Measurements from ENCODE around the gene CEP104.

The CEP104 gene

GRCh38 chr1:3868464-3869006 lies 11.5 kb upstream of the CEP104 start:
- DNase-seq (ENCODE audit: low spot score) = no peak

DNA sequence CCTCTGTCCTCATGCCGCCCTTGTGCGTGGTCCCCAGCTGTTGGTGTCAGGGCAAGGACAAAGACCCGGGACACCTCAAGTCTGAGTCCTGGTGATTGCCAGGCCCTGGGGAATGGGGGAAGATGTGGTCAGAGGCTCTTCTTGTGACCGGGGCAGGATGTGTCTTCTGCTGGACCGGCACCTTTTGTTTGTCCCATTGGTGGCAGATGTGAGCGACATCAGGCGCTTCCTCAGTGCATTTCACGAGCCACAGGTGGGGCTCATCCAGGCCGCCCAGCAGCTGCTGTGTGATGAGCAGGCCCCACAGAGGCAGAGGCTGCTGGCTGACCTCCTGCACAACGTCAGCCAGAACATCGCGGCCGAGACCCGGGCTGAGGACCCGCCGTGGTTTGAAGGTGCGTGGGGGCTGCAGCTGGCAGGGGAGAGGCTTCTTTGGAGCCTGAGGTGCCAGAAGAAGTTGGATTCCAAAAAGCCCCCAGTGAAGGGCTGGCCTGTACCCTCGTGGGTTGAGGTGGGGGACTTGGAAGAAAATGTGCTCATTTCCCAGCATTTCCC lies 8.7 kb upstream of the CEP104 start:
- no peak for DNase-seq (ENCODE audit: low spot score)

DNA sequence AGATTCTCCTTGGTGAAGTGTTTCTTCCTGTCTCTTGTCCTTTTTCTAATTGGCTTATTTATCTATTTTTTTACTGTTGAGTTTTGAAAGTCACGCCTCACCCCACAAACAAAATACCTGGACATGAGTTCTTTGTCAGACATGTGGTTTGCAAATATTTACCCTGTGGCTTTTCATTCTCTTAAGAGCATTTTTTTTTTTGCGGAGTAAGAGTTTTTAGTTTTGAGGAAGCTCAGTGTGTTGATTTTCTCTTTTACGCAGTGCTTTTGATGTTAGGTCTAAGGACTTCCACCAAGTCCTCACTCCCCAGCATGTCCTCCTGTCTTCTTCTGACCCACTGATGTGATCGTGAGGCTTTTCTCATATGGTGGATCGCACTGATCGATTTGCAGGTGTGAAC lies 7.9 kb upstream of the CEP104 start:
- no peak for DNase-seq (ENCODE audit: low spot score)

- DNase-seq (ENCODE audit: low spot score) = no peak
These were observed 6.4 kb upstream of the CEP104 start for GRCh38 chr1:3863231-3863935.

DNA sequence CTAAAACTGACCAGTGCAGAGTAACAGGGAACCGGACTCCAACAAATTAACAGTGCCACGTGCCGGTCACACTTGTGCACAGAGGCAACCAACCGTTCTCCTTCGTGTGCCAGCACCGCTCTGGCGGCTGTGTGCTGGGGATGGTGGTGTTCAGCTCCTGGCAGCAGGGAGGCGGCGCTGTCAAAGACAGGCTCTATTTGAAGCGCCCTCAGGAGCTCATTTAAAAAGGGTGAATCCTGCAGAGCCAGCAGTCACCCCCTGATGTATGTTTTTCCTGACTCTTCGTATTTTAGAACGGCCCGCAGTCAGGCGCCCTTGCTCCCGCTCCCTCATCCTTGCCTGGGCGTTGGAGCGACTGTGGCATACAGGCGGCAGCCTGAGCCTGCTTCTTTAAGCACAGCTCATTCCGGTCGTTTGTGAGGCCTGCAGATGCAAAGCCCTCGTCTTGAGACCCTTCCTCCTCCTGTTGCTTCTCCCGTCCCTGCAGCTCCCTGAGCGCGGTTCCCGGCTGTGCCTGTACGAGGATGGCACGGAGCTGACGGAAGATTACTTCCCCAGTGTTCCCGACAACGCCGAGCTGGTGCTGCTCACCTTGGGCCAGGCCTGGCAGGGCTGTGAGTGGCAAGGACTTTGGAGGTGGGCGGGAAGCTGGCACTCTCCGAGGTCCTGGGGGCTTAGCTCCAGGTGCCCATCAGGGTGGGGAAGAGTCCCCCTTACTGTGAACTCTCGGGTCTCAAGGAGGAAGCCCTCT lies 1.4 kb upstream of the CEP104 start:
- DNase-seq (ENCODE audit: low spot score) = peak; percentile 56

DNA sequence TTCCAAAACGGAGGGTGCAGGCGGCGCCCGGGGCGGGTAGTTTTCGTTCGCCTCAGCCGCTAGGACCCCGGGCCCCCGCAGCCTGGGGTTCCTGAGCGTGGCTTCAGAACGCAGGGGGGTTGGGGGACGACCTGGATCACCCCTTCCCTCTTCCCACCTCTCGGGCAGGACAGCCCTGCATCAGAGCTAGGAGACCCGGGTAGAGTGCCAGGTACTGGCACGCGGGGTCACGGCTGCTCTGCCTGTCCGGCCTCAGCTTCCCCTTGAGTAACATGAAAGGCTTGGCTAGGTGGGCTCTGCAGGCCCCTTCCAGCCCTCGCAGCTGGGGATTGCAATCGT lies 749 bp upstream of the CEP104 start:
- no peak for DNase-seq (ENCODE audit: low spot score)

- no peak for DNase-seq (ENCODE audit: low spot score)
These were observed 4.1 kb downstream of the CEP104 start for GRCh38 chr1:3852711-3853485.

DNA sequence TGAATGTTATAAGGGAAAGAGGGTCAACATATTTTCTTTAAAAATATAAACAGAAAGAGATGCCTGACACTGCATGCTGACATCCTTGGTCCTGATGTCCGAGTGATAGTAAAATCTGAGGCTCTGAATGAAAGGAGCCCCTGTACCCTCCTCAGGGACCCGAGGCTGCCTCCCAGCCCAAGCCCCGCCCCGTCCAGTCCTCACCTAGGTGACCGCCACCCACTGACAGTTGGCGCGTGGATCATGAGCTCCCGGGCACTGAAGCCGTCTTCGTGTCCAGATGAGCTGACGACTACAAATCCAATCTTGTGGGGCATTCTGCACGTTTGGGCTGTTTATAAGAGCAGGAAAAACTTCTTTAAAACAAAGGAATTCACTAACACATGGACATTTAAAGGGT lies 4.9 kb downstream of the CEP104 start:
- no peak for DNase-seq (ENCODE audit: low spot score)

GRCh38 chr1:3851292-3851691 lies 5.7 kb downstream of the CEP104 start:
- no peak for DNase-seq (ENCODE audit: low spot score)

DNA sequence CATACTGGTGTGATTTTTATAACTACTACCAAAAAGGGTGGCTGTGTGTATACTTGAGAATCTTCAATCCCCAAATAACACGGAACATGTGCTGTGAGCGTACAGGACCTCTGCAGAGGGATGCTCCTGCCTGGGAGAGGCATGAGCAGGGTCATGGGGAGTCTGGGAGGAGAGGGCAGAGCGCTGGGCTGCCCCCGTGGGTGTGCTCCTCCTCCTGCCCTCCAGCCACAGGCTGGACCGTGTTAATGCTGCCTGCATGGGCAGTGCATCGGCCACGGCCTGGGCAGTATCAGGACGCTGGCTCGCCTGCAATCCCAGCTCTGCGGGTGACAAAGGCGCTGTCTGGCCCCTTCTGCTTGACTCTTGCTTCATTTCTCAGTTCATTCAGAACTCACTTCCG lies 6.2 kb downstream of the CEP104 start:
- DNase-seq (ENCODE audit: low spot score) = no peak

DNA sequence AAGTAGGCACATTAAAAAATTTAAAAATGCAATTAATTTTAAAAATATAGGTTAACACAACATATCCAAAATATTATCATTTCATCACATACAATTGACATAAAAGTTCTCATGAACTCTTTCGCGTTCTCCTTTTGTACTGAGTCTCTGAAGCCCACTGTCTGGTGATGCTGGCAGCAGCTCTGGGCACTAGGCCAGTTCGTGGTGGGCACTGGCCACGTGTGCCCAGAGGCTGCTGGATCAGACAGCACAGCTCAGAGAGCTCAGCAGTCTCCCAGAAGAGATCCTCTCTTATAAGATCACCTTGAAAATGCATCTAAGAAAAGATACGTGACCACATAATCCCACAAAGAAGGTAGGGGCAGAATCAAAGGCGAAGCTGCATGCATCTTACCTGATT lies 9.9 kb downstream of the CEP104 start:
- no peak for DNase-seq (ENCODE audit: low spot score)

DNA sequence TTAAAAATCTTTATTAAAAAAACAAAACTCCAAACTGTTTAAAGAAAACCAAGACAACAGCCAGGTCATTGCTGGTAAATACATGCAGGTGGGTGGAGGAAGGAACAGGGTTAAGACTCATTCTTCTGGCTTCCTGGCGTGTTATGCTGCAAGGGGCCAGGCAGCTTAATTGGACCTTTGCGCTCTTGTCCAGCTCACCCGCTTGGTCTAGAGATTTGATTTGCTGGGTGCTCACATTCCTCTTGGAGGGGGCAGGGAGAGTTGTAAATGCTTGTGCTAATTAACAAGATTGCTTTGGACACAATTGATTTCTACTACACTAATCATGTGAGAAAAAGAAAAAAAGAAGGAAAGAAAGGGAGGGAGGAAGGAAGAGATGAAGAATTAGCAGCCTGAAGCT lies 10.5 kb downstream of the CEP104 start:
- DNase-seq (ENCODE audit: low spot score) = no peak

GRCh38 chr1:3842912-3843311 lies 14.1 kb downstream of the CEP104 start:
- DNase-seq (ENCODE audit: low spot score) = no peak

DNA sequence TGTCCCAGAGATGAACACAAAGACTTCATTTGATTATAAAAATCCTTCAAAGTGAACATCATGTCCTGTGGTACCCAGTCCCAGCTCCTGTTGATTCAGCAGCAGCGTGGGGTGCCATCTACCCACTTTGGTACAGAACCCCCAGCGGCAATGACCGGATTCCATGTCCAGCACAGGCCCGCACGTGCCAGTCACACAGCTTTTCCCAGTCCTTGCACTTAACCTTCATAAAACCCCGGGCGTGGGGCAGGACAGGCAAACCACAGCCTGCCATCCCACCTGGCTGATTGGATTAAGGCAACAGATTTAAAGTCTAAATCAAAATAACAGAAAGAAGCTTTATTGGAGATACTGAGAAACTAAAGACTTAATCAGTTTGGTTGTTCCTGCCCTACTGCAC lies 15.5 kb downstream of the CEP104 start:
- no peak for DNase-seq (ENCODE audit: low spot score)

- DNase-seq (ENCODE audit: low spot score) = no peak
These were observed 18.2 kb downstream of the CEP104 start for GRCh38 chr1:3838788-3839187.

DNA sequence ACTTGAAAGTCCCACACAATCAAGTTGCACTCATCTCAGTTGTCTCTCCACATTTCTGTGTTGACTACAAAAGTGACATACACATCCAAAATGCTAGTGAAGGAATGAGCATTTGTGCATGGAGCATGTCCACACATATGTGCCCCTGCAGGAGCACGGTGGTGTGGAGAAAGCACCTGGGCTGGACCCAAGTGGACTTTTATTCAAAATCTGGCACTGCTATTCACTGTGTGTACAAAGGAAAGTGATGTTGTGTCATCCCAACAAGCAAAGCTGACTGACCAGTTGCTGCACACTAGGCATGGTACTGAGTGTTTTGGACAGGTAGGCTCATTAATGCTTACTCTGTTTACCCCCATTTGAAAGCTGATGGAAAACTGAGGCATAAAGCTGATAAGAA lies 19.3 kb downstream of the CEP104 start:
- no peak for DNase-seq (ENCODE audit: low spot score)

- DNase-seq (ENCODE audit: low spot score) = no peak
These were observed 19.8 kb downstream of the CEP104 start for GRCh38 chr1:3837200-3837599.

DNA sequence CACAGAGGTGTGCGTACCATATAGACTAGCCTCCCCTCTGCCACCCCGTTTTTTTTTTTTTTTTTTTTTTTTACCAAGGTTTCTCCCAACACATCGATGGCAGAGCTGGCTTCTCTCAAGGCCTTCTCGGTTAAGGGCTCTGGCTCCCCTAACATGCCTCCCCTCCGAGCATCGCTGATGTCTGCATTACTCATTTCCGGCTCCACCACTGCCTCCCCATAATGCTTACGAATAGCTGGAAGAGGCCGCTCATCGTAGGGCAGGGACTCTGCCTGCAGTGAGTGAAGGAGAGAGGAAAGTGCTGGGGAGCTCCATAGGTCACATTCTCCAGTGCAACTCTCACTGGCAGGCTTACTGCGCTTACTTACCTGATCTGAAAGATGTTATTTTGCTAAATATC lies 20.6 kb downstream of the CEP104 start:
- no peak for DNase-seq (ENCODE audit: low spot score)

DNA sequence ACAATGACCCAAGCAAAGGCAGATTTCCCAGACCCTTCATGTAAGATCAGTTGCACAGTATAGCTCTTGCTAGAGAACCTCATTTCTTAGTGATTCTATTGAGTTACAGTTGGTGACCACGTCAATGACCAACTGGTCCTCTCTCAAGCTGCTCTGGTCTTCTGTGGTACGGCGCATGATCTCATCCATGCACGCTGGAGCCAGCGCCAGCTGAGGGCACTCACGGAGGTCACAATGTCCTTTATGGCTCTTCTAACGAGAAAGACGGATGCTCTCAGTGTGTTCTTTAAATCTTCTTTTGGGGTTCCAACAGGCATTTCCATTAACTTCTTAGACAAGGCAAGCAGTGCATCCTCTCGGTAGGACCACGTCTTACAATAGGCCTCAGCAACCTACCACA lies 22.3 kb downstream of the CEP104 start:
- DNase-seq (ENCODE audit: low spot score) = no peak

DNA sequence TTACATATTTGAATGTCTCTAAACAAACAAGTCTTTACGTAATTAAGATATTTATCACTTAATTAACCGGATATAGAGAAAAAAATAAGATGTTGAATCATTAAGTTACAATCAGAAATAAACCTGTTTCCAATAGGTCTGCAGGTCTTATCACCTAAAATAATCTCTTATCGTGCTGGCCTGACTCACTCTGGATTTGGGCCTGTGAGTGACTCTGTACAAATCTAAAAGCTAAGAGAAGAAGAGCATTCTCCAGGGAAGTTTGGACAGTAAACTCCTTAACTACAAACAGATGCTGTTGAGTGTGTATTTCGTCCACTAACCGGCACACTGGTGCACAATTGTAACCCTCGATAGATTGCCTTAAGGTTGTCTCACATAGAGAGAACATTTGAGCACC lies 25.3 kb downstream of the CEP104 start:
- DNase-seq (ENCODE audit: low spot score) = no peak

DNA sequence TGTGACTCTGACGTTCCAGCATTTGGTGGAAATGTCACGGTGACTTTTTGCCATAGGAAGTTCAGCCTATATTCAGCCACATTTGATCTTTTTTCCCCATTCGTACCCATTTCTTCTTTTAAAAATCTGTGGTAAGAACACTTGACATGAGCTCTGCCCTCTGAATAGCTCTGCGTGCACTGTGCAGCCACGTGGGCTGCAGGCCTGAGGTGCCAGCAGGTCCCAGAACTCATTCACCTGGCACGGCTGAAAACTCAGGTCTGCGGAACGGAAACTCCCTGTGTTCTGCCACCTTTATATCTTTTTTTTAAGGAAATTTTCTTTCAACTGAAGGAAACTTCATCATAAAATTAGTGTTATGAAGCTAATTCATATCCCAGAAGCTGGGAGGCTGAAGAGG lies 28.6 kb downstream of the CEP104 start:
- DNase-seq (ENCODE audit: low spot score) = no peak

DNA sequence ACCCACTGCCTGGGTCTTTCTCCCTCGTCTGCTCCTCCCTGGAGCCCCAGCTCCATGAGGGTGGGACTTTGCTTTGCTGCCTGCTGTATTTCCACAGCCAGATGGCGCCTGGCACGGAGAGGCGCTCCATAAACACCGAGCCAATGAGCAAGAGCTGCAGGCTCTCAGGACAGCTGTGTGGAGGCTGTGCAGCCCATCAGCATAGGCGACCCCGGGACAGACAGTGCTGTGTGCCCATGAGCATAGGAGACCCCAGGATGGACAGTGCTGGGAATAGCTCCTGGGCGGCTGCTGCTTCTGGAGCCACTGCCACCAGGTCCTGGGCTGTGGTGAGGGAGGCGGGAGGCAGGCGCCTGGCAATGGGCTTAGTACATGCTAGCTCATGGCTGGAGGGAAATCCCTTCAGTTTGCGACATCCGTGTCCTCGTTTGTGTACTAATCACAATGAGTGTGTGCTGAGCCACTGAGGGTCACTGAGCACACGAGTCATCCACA lies 29.2 kb downstream of the CEP104 start:
- DNase-seq (ENCODE audit: low spot score) = peak; percentile 58

Data from ecto neural progenitor cell (in vitro differentiated cells).